ENCODE data around the gene AK9.

DNA sequence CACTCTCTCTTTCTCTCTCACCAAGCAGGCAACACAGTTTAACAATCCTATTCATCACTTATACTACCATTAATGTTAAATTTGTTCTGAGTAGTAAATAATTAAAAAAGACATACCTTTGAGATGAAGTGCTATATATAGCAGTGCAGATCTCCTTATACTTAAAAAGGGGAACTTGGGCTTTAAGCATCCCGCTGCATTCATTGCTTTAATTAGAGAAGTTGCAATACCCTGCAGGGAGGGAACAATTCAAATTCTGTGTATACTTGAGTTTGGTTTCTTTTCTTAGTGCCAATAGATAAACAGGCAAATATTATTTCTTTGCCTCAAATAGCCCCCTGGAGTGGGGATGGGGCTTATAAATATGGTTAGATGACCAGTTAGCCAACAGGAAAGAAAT lies 197.1 kb downstream of the AK9 start:
- TF ChIP-seq, protein P1, sequence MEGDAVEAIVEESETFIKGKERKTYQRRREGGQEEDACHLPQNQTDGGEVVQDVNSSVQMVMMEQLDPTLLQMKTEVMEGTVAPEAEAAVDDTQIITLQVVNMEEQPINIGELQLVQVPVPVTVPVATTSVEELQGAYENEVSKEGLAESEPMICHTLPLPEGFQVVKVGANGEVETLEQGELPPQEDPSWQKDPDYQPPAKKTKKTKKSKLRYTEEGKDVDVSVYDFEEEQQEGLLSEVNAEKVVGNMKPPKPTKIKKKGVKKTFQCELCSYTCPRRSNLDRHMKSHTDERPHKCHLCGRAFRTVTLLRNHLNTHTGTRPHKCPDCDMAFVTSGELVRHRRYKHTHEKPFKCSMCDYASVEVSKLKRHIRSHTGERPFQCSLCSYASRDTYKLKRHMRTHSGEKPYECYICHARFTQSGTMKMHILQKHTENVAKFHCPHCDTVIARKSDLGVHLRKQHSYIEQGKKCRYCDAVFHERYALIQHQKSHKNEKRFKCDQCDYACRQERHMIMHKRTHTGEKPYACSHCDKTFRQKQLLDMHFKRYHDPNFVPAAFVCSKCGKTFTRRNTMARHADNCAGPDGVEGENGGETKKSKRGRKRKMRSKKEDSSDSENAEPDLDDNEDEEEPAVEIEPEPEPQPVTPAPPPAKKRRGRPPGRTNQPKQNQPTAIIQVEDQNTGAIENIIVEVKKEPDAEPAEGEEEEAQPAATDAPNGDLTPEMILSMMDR (IDR thresholded peaks at IDR 0.05), result no peak
- TF ChIP-seq POLR2A (IDR thresholded peaks at IDR 0.05), result no peak
